K562 (cell line): ENCODE results near the gene FCSK. TPM values are rescaled to one million over a fixed set of nuclear protein-coding genes. Genes with fewer than 3 reads are reported as not detected.

Source experiments
- ATF2 ChIP-seq: sonication (generic); formaldehyde crosslinking; IDR thresholded peaks from 2 replicates; pipeline ENCODE4 v1.8.1; 2022; ENCODE audit warnings: missing genetic modification reagents
- CBFA2T3 ChIP-seq: fragments of 450-650 bp; IDR thresholded peaks from 2 replicates; pipeline ENCODE4 v1.6.1; 2017
- ETS2 ChIP-seq: IDR thresholded peaks from 2 replicates; pipeline ENCODE4 v1.6.1; 2016; ENCODE audit warnings: borderline replicate concordance, missing genetic modification characterization, mild to moderate bottlenecking, moderate library complexity, missing compliant biosample characterization; ENCODE audit not compliant: poor library complexity, severe bottlenecking
- GATAD2A ChIP-seq: fragments of 450-650 bp; IDR thresholded peaks from 2 replicates; pipeline ENCODE4 v1.6.1; 2017
- KDM5B ChIP-seq: fragments of 200-600 bp; sonication (generic); IDR thresholded peaks from 2 replicates; pipeline ENCODE4 v1.6.1; 2012; ENCODE audit warnings: low read depth, mild to moderate bottlenecking, moderate library complexity, low read length, control low read depth, inconsistent platforms; ENCODE audit not compliant: insufficient replicate concordance
- PHB ChIP-seq: fragments of 250-450 bp; sonication (Bioruptor Pico); IDR thresholded peaks from 2 replicates; pipeline ENCODE4 v1.5.0; 2021
- SIN3B ChIP-seq: fragments of 450-650 bp; IDR thresholded peaks from 2 replicates; pipeline ENCODE4 v1.6.1; 2017; ENCODE audit warnings: low read depth, mild to moderate bottlenecking, moderate library complexity
- STAT5B ChIP-seq: fragments of 250-450 bp; sonication (Bioruptor Pico); IDR thresholded peaks from 2 replicates; pipeline ENCODE4 v1.8.0; 2021; ENCODE audit warnings: mild to moderate bottlenecking, inconsistent platforms
- TAF7 ChIP-seq: fragments of 450-650 bp; IDR thresholded peaks from 2 replicates; pipeline ENCODE4 v1.6.1; 2016; ENCODE audit warnings: missing genetic modification characterization, missing compliant biosample characterization
- TEAD4 ChIP-seq, 2 experiments: sonication (generic) in 1 of 2; formaldehyde crosslinking in 1 of 2; IDR thresholded peaks; 2 replicates each; pipeline versions ENCODE4 v1.6.1 to v1.8.0; 2012 to 2022; ENCODE audit warnings: borderline replicate concordance in 1 of 2, inconsistent platforms in 1 of 2, low read length in 1 of 2, mild to moderate bottlenecking in 1 of 2, missing genetic modification reagents in 1 of 2
- TRIM28 ChIP-seq: fragments of 450-650 bp; IDR thresholded peaks from 2 replicates; pipeline ENCODE4 v1.6.1; 2017
- ZBTB49 ChIP-seq: sonication (generic); formaldehyde crosslinking; IDR thresholded peaks from 2 replicates; pipeline ENCODE4 v1.8.0; 2022; ENCODE audit warnings: missing genetic modification reagents, mild to moderate bottlenecking, borderline replicate concordance
- ZNF277 ChIP-seq: fragments of 250-450 bp; sonication (Bioruptor Pico); IDR thresholded peaks from 2 replicates; pipeline ENCODE4 v1.8.0; 2022; ENCODE audit warnings: inconsistent platforms, mild to moderate bottlenecking, moderate library complexity, borderline replicate concordance
- ZNF395 ChIP-seq: fragments of 200-800 bp; sonication (Bioruptor generic); IDR thresholded peaks from 2 replicates; pipeline ENCODE4 v1.6.1; 2017; ENCODE audit warnings: missing genetic modification characterization, missing compliant biosample characterization
- ZNF766 ChIP-seq: fragments of 200-800 bp; sonication (Bioruptor generic); conservative IDR thresholded peaks from 2 replicates; pipeline ENCODE4 v1.6.1; 2016; ENCODE audit warnings: missing genetic modification characterization, missing compliant biosample characterization
- polyA plus RNA-seq, 8 experiments: library from polyadenylated mRNA; depleted of rRNA in 4 of 8; stranded (reverse) in 5 of 8; unstranded in 3 of 8; fragments of >200 nt; fragmentation: Nextera tagmentation in 2 of 8; fragmentation: Illumina TruSeq in 1 of 8; extraction: Ambion mirVana in 2 of 8; extraction: Trizol in 1 of 8; gene quantifications; 2 replicates each; pipeline versions ENCODE4 v1.2.1 to v1.2.3, GENCODE V29; 2011 to 2014; ENCODE audit warnings: inconsistent platforms in 1 of 8, missing spikeins in 1 of 8
- total RNA-seq, 7 experiments: library from RNA; depleted of rRNA in 6 of 7; stranded (reverse); fragments of >200 nt in 6 of 7; fragmentation: Illumina TruSeq in 2 of 7; extraction: Trizol in 2 of 7; gene quantifications; 2 replicates each; pipeline versions ENCODE4 v1.2.1 to v1.2.3, GENCODE V29; 2011 to 2021; ENCODE audit warnings: low replicate concordance in 1 of 7
- TF ChIP-seq, protein P1 (sequence below): fragments of 450-650 bp; IDR thresholded peaks from 2 replicates; pipeline ENCODE4 v1.6.1; 2017; ENCODE audit warnings: mild to moderate bottlenecking, moderate library complexity

Gene FCSK
- total and polyA plus RNA-seq, 9 of the 15 experiments (the other 6 are each of a cell fraction or from before 2014, with no cell fraction given) = 0.92 to 18.6 (median 8.3) TPM

DNA sequence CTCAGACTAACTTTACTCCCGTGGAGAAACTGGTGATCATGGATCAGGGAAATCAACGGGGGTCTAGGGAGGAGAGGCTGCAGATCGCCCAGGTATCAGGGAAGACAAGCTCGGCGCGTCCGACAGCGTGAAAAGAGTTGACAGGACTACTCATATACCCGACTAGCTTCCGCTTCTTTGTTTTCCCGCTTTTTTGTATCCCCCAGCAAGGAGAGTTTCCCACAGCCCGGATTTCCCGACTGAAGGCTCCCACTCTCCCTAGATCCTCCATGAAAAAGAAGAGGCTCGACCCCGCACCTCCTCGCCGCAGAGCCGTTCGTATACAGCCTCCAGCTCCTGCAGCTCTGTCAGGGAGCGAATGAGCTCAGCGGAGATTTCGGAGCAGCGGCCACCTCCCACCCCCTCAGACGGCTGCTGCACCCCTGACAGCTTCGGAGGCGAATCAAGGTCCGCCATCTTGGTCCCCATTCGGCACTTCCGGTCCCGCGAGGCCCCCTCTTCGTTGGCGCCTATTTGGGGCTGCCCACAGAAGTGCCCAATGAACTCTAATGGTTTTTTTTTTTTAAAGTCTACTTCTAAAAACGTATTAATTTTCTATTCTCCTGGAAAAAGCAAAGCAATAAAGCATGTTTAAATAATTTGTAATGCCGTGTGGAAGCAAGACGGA lies 68.8 kb downstream of the FCSK start, which contains the start of gene COG4 (continued):
- TF ChIP-seq SIN3B (peak; percentile 98), TRIM28 (no peak), GATAD2A (no peak), ZNF766 (peak; percentile 87), ZNF277 (CRISPR knock-in tag) (no peak), ETS2 (tag) (no peak), STAT5B (CRISPR knock-in tag) (no peak), TEAD4 (IDR thresholded peaks at IDR 0.05; ENCODE audit: low read length) (0 out of 2 replicates have a peak, but pooled peaks have one; percentile 5), TEAD4 (CRISPR knock-in tag; IDR thresholded peaks at IDR 0.05; ENCODE audit: borderline replicate concordance) (no peak), ZNF395 (no peak), CBFA2T3 (no peak), ATF2 (CRISPR knock-in tag) (no peak), ZBTB49 (CRISPR knock-in tag) (no peak), TAF7 (tag) (peak; percentile 93), PHB (CRISPR knock-in tag) (no peak), KDM5B (peak; percentile 91)
- TF ChIP-seq, protein P1, sequence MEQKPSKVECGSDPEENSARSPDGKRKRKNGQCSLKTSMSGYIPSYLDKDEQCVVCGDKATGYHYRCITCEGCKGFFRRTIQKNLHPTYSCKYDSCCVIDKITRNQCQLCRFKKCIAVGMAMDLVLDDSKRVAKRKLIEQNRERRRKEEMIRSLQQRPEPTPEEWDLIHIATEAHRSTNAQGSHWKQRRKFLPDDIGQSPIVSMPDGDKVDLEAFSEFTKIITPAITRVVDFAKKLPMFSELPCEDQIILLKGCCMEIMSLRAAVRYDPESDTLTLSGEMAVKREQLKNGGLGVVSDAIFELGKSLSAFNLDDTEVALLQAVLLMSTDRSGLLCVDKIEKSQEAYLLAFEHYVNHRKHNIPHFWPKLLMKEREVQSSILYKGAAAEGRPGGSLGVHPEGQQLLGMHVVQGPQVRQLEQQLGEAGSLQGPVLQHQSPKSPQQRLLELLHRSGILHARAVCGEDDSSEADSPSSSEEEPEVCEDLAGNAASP = no peak
